HG03520 (cell line): ENCODE data around the gene DDX31.

Experiments used
- ATAC-seq: cut with Tn5 transposase; IDR thresholded peaks from one replicate; pipeline ENCODE4 v1.9.1; 2021; ENCODE audit warnings: mild to moderate bottlenecking, moderate library complexity; ENCODE audit not compliant: unreplicated experiment

DDX31 gene

DNA sequence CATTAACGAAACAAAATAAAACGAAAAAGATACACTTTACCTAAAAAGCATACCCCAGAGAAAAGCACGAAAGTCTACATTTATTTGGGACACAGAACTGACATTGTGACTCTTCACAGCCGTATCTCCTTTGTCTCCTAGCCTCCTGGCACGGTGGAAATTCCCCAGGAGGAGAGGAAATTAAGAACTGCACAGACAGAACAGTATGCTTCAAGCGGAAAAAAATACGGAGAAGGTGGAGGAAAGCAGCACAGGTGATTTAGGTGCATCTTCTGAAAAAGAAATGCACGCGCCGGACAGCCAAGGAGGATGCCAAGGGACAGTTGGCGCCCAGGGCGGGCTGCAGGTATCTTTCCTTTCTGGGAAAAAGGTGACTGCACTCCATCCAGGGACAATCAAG lies 32.0 kb downstream of the DDX31 start:
- ATAC-seq, result no peak

DNA sequence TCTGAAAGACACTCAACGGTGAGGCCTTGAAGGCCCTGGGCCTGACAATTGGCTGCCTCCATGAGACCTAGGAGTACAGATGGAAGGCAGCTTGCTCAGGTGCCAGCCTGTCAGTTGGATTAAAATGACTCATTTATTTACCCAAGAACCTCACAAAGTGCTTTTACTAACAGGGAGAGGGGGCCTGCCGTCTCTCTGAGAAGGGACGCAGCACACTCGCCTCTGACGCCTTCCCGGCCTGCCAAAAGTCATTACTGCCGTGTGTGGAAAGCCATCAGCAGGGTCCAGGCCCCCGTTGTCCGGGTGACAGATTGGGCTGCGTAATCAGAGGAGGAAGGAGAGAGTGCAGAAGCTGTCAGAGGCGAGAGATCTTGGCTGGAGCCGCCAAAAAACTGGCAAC lies 32.4 kb downstream of the DDX31 start:
- no peak for ATAC-seq

DNA sequence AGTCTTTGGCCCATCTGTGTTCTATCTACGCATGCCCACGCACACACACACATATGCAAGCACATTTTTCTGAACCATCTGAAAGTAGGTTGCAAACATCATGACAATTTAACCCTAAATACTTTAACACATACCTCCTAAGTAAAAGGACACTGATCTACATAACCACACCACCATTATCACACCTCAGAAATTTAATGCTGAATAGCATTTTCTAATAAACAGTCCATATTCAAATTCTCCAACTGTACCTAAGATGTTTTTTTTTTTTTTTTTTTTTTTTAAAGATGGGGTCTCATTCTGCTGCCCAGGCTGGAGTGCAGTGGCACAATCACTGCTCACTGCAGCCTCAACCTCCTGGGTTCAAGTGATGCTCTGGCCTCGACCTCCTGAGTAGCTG lies 35.5 kb downstream of the DDX31 start:
- ATAC-seq, result no peak

DNA sequence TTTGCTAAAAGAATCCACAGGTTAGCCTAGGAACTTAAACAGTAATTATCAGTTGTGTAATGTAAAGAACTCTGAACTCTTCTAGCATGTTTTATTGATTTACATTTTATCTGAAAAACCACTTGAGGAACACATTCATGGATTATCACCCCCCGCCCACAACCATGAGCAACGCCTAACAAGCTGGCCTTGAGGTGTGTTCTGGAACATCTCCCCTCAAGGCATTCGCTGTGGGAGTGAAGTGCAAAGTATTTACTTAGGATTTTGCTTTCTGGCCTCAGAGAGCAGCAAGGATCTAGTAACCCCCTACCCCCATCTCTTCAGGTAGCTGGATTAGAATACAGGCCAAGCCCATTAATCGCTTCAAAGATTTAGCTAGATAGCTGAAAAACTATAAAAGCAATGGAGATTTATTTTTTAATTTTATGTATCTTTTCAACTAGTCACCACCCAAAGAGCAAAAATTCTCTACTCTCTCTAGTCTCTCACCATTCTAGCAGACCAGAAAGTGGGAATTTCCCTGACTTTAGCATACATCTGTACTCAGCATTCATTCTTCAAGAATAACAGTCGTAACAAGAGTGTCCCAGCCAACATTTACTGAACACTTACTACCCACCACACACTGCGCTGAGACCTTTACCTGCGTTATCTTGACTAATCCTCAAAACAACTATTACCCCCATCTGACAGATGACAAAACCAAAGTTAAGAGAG lies 37.2 kb downstream of the DDX31 start:
- no peak for ATAC-seq

DNA sequence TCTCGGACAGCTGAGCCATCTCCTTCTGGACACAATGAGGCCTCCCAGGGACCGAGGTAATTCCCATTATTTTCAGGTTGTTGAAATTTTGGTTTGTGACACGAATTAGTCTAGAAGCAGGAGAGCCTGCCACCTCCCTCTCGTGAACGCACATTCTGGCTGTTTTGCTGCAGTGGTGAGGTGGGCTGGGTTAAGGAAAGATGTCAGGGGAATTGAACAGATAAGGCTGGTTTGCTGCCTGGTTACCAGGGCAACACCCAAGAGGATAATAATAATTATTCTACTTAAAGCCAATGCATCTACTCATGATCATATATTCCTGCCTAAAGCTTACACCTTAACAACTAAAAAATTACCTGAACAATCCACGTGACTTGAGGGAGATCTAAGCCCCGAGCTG lies 38.1 kb downstream of the DDX31 start:
- ATAC-seq, result no peak

DNA sequence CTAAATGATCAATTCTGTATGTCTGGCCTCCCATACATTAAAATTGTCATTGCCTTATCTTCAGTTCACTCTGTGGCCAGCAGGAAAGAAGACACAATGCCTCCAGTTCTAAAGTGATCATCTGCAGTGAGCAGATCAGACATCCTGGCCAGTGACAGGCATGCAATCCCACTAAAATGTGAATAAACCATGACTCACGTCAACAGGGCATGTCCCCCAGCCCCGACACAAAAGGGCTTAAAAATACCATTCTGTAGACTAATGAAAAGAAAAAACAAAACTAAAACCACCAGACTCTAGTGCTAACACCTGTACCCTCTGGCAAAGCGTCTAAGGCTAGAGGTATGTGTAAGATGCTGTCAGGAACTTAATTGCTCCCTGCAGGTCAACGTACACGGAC lies 38.5 kb downstream of the DDX31 start:
- no peak for ATAC-seq

DNA sequence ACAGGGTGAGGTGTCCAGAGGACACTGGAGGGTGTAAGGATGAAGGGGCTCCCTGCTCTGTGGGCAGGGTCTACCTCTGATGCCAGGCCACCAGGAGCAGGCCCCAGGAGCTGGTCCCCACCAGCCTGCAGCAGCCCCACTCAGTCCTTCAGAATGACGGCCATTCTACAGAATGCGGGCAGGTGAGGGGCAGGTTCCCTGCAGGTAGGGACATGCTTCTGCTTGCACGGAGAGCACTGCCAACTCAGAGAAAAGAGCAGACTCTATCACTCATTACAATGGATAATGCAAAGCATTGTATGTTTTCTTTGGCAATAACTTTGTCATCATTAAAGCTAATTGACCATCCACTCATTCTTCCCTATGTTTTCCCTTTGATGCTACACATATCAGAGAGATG lies 39.0 kb downstream of the DDX31 start:
- ATAC-seq, result no peak

DNA sequence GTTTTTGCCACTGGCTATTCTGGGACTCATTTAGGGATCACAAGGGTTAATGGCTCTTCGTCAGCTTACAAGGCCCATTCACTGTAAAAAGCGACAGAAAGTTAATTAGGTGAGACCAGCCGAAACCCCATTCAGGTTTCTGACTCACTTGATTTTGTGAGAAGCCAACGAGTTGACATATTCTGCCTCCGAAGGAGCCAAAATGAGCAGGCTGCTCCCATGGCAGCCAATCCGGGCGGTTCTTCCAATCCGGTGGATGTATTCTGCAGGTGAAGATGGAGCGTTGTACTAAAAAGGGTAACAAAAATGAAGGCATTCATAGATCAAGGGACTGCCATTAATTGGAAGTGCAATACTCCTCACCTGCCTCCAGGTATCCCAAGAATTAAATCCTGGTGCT lies 39.7 kb downstream of the DDX31 start:
- ATAC-seq, result no peak

DNA sequence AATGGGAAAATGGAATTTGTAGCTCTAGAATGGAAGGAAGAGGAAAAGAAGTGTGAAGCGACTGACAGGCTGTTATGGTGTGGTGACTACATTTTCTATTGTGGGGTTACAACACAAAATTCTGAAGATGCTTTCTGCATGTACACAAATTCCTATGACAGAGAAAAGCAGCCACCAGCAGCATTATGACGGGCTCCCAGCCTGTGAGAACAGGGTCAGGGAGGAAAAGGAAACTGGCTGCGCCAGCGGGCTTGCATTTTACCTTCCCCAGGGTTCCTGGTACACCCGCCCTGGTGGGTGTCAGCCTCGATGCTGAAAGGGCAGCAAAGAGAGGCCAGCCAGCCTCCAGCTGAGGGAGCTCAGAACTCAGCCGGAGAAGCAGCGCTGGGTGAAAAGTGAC lies 41.0 kb downstream of the DDX31 start:
- no peak for ATAC-seq

DNA sequence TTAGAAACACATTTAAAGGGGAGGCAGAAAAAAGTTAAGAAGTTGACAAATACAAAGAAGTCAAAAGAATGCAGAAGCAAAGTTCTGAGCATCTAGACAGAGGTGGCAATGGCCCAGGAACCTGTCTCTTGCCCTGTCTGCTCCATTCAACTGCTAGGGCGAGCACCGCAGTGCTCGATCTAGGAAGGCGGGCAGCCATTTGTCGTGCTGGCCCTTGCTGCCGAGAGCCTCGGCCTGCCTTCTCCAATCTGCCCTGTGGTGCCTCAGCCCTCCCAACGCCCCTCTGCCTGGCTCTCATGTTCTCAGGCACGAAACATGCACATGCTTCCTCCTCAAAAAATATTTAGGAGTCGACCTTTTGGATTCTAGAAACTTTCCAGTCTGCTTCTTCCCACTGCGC lies 42.2 kb downstream of the DDX31 start:
- no peak for ATAC-seq

DNA sequence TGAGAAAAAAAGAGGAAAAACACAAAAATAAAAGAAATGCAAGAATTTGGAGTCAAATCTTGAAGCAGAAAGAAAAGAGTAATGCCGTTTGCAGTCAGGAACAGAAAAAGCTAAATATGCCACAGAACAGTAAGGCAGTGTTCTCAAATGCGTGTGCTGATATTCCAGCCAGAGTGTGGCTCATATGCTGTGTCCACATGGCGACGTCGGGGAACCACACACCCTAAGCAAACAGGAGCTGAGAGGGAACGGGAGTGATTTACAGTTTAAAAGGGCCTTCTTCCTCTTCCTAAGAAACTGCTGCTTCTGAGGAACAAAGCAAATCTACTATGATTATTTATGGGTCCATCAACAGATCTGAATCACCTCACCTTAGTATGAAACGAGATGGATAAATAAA lies 42.7 kb downstream of the DDX31 start:
- ATAC-seq, result no peak

DNA sequence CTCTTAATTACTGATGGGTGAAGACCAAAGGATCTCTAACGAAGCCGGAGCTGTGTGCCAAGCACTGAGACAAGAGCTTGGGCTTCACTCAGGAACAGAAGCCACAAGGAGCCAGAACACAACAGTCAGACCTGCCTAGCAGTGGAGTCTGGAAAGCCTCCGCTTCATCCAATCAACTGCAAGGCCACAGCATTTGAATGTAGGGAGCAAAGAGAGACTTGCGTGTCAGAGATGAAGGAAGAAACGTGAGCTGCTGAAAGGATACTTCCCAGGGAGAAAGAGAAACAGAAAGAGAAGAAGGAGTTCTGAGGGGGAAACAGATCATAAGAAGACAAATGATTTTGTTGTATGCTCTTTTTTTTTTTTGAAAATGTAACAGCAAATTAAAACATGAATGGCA lies 43.5 kb downstream of the DDX31 start:
- ATAC-seq, result no peak

DNA sequence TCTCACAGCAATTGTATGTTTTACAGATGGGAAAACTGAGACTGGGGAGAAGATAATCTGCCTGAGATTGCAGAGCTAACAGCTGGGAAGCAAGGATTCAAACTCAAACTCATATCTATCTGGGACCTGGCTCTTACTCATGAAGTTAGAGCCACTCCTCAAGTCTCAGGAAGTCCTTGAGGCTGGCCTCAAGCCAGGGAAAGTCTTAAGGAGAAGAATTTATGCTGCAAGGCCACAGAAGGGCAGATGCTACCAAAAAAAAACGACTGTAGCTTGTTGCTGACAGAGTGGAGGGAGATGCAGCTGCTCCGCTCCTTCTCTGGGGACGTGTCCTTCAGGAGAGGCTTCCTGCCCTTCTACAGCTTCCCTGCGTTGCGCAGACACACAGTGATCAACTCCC lies 47.6 kb downstream of the DDX31 start:
- ATAC-seq, result no peak

DNA sequence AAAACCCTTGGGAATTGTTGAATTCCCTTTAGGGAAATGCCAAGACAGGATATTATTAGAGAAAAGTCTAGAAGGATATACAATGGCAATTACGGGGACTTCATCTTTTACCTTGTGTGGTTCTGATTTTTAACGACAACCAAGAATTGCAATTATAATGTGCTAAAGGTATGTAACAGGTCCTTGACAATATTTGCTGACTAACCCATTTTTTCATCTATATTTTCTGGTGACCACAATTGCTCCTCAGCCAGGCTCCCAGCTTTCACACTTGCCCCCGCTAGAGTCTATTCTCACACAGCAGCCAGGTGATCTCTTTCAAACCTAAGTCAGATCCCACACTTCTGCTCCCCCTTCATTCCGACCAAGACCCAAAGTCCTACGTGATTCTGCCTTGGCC lies 53.1 kb downstream of the DDX31 start:
- no peak for ATAC-seq

DNA sequence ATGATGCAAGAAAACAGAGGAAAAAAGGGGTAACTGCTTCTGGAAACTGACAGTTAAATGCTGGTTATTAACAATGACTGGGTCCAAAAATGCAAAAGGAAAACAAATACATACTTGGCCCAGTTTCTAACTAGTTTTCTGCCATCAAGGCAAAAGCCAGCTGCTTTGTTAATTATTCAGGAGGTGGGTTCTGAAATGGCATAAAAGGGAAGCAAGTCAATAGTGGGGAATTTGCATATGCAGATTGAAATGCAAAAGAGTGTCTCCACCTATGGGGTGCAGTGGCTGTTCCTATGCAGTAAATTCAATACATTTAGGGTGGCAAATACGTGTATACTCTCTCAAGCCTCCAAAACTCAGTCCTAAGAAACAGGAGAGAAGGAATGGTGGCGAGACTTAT lies 54.0 kb downstream of the DDX31 start:
- ATAC-seq, result no peak

DNA sequence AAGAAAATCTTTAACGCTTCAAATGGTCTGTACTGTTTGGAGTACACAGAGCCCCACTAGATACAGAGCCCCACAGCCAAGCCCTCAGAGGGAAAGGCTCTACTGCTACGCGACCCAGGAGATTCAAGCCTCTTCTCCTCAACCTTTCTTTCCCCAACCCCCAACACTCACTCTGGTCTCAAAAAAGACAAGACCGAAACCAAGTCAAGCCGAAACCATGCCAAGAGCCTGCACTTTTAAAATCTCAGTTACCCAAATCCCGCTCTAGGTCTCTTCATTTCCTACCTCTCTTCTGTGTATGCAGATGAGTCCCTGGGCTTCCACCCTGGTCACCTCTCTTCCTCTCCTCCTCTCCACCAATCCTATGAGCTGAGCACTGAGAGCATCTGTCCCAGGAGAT lies 55.5 kb downstream of the DDX31 start:
- ATAC-seq, result no peak

DNA sequence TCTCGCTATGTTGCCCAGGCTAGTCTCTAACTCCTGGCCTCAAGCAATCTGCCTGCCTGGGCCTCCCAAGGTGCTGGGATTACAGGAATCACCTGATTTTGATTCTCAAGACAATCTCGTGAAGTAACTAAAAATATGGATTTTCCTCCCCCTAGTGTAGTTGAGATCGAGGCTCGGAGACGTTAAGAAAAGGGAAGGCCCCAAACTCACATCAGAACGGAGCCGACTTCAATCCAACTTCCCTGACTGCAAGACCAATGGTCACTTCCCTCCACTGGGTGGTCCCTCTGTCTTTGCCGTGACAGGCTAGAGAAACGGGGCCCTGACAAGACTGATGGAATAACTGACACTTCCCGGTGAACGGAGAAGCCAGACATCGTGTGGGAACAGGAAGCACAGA lies 59.1 kb downstream of the DDX31 start:
- ATAC-seq, result no peak

DNA sequence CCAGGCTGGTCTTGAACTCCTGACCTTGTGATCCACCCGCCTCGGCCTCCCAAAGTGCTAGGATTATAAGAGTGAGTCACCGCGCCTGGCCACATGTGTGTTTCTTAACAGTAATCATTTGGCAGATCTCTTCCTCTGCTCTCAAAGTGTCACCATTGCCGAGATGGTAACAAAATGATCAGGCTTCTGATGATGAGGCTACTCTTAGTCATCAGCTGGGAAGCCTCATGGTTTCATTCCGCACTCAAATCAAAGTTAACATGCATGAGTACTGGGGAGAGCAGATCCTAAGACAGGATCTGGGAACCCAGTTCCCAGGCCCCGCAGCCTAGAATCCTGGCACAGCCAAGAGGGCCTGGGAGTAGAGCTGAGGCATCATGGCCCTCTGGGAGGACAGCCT lies 60.0 kb downstream of the DDX31 start:
- ATAC-seq, result no peak

DNA sequence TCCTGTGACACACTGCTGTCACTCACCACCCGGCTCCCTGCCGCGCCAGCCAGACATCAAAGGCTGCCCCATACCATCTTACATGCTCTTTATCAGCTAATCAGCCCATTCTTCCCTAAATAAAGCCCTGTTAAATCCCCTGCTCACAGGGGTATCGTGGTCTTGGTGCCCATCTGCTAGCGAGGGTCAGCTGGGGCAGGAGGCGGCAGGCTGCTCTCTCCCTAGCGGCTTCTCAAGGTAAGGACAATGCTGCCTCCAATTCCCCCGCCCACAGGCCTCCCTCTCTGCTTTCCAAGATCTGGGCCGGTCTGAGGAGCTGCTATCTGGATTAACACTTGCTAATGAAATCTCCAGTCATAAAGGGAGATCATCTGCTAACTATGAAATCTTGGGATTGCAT lies 60.6 kb downstream of the DDX31 start:
- ATAC-seq, result no peak

DNA sequence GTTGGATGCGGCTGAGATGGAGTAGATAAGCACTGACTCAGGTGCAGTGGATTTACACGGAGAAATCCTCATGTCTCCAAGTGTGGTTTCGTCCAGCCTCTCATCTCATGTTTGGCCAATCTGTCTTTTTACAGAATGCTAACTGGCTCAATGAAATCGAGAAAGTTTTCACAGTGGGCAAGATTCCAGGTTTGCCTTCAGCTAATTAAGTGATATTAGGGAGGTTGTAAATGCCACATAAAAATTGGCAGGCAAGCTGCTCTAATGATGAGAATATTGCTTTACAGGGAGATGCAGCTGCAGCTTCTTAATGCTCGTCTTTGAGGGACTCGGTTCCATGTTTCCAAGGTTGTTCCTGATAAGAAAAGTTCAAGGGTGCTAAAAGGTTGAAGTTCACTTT lies 63.7 kb downstream of the DDX31 start:
- no peak for ATAC-seq

DNA sequence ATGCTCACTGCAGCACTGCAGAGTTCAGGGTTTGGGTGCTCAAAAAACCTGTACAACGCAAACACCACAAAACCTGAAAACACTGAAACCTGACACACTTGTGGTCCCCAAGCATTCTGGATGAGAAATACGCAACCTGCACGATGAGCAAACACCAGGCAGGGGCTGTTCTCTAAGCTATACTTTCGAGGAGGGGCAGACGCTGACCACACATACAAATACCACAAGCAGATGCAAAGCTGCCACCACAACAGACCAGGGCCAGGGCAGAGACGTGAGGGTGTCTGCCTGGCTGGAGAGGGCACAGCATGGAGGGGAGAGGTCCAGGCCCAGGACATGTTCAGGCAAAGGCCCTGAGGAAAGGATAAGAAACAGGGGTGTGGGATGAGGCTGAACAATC lies 64.4 kb downstream of the DDX31 start:
- no peak for ATAC-seq

DNA sequence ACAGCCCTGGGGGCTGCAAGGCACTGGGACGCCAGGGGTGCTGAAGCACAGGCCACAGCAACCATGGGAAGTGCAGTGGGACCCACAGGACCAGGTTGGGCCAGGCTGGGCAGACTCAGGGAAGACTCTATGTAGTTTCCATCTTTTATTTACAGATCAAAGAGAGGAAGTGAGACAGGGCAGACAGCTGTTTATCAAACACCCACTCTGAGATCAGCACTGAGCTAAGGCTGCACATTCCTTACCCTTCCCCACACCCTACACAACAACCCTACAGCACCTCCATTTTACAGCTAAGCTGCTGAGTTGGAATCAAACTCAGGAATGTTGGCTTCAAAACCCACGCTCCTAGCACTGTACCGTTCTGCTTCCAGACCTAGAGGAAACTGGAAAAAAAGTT lies 67.6 kb downstream of the DDX31 start:
- ATAC-seq, result no peak

DNA sequence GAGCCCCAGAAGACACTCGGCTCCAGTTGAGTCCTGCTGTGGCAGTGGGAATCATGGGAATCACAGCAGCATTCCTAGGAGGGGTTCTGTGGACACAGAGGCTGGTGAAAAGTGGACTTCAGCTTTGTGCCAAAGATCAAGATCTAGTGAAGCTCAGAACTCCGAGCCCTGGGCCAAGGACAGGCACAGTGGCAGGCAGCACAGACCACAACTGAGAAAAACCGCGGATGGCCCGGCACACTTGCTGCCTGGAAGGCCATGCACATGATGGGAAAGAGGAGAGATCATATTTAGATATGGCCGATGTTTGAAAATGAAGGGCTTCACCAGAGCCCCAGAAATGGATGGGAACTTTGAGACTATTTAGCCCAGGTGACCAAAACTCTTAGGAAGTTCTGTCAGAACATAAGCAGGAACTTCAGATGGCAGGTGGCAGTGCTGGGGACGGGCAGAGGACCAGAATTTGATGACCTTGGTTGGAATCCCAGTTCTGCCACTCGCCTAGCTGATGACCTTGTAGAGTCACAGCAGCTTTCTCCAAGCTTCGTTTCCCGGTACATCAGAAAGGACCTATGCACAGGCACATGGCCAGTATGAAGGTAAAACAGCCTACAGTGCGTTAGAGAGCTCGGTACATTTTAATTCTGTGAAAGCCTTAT lies 69.3 kb downstream of the DDX31 start:
- ATAC-seq, result no peak
